GM19328 (cell line): ENCODE data around the gene C9orf72.

Source experiments
- ATAC-seq: cut with Tn5 transposase; IDR thresholded peaks from one replicate; pipeline ENCODE4 v1.9.1; 2021; ENCODE audit warnings: mild to moderate bottlenecking, moderate library complexity; ENCODE audit not compliant: unreplicated experiment

C9orf72 gene

DNA sequence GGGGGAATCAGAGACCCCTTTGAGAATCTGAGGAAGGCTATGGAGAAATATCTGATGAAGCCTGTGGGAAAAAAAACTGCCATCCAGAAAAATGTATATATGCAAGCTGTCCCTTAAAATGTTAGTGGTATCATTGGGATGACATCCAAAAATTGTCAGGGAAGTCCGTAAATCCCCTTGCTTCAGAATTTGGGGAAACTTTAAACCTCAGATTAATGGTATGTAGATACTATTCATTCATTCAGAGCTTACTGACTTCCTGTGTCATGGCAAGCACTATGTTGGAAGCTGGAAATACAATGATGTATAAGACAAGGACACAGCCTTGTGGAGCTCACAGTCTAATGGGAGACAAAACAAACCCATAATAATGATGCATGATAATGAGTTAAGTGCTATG lies 32.8 kb downstream of the C9orf72 start:
- ATAC-seq, result no peak

DNA sequence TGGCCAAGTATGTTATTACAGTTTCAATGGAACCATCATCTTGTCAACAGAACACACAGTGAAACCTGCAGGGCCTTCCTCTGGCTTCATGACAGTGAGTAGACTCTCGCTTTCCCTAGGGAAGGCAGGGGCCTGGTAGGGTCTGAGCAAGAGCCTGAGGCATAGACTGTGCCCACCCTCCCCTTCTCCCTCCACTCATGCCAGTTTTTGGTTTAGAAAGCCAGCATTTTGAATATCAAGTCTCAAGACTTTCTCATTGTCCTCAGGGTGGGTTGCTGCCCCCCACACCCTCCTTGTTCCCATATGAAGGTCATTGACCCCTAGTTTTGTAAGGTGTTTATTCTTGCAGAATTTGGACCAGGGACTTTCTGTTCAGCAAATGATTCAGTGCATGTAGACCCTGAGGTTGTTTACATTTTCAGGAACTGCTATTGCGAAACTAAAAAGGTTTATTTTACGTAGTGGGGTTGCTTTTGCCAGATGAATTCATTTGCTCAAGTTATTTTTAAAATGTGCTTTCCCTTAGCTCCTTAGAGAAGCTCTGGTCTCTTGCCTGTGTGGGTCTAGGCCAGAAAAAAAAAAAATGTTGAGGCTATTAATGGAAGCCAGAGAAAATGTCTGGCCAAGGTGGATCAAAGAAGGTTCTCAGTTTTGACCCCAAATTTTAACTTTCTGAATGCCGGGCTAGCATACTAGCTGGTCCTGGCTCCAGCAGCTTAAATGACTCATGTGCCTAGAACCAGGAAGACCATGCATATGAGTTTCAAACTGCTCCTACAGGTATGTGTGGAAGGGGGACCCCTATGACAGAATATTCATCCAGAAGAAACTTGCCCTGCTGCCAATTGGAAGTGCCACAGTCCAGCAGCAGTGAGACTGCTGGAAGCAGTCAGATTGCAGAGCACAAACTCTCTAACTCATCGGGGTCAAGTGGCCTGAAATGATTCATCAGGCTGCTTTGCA lies 33.5 kb downstream of the C9orf72 start:
- no peak for ATAC-seq

DNA sequence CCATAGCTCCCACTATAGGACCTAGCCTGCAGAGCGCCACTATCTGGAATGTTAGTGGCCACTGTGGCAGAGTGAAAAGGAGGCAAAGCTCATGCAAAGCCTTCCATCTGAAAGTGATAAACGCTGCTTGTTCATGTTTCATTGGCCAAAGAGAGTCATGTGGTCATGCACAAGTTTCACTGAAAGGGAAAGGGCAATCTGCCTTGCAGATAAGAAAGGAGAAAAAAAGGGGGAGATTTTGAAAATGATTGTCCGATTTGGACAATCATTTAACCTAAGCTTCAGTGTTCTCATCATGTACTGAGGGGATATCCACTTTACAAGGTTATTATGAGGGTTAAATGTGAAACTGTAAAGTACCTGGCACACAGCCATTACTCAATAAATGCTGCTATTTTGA lies 34.6 kb downstream of the C9orf72 start:
- no peak for ATAC-seq

DNA sequence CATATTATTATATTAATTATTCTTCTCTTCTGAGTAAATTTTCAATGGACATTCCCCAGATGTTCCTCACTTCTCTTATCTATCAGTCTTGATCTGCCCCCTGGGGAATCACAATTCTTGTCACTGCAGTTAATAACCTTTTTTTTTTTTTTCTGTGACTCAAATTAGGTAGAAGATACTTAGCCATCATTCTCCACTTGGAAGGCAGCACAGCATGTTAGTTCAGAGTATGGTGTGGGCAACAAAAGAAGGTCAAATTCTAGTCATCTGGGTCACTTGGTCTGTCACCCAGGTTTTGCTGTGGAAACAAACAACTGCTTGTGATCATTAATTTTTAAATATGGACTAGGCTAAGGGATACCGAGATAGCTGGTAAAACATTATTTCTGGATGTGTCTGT lies 35.5 kb downstream of the C9orf72 start:
- no peak for ATAC-seq

DNA sequence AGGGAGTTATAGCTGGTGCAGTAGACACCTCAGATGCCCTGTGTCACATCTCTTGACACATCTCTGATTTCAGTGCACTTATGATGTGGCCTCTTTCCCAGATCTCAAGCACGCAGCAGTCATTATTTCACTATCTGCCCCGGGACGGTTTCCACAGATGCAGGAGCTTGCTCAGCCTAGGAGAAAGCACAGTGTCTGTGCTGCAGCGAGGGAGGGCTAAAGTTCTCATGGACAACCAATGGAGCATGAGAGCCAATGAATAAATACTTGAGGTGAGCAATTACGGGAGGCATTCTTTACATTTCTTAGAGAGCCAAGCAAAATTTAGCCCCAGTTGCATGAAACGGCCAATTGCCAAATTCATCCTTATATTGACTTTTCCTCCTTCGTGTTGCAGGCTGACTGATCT lies 36.2 kb downstream of the C9orf72 start:
- ATAC-seq, result no peak

DNA sequence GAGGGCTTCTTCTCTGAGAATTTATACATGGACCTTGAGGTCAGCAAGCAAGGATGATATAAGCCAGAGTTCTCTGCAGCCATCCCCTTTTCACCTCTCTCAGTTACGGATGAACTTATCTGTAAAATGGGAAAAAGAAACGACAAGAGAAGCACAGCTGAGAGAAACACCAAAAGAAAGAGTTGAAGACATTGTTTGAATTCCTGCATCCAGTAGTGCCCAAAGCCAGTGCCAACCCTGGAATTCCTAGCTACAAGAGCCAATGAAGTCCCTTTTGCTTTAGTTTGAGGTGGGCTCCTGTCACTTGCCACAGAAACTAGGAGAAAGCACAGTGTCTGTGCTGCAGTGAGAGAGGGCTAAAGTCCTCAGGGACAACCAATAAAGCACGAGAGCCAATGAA lies 37.1 kb downstream of the C9orf72 start:
- ATAC-seq, result no peak

DNA sequence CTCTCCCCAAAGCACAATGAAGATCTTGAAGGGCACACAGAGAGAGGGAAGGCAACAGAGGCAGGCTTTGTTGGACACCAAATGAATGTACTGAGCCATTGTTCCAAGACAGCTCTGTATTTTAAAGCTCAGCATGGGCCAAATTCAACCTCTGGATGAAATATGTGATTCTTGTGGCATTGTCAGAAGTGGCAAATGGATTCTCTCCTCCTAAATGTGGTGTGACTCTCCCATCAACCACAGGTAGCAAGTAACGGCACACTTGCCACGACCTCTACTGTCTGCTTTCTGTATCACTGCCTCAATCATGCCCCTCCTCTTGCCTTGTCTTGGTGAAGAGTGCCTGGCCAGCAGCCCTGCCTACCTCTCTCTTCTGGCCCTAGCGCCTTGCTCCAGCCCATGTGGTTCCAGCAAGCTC lies 37.6 kb downstream of the C9orf72 start:
- no peak for ATAC-seq

DNA sequence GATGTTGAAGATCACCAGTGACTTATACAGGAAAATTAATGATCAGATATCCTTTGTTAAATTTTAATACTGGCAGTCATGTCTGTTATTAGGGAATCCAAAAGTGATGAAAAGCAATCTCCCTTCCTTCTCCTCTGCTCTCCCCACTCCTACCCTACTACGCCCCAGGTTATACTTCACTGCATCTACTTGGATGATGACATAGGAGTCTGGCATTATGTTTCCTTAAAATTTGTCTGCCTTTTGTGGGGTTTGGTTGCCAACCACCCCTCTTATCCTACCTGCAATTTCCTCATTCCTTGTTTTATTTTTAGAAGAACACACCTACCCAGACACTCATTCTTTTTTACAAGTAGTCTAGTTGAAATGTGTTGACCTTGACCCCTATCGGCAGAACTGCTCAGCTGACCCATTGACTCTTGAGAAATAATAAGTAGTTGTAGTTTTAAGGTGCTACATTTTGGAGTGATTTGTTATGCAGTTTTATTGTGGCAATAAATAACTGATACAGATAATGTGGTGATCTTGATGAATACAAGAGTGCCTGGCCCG lies 38.5 kb downstream of the C9orf72 start:
- ATAC-seq, result no peak

DNA sequence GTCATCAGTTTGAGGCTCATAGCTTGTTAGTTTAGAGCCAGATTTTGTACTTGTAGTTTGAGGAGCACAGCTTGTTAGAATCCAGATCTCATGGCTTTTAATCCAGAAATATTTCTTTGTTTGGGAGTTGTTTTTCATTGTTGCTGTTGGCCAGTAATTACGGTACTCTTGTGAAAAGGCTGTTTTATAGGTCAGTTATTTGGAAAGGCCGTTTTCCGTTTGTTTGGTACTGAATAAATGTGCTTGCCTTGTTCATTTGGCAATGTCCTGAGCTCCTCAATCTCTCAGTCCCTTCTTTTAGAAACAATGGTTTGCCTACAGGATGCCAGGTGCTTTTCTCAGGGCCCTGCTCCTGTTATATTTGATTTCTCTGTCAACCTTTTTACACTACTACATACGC lies 39.1 kb downstream of the C9orf72 start:
- no peak for ATAC-seq

DNA sequence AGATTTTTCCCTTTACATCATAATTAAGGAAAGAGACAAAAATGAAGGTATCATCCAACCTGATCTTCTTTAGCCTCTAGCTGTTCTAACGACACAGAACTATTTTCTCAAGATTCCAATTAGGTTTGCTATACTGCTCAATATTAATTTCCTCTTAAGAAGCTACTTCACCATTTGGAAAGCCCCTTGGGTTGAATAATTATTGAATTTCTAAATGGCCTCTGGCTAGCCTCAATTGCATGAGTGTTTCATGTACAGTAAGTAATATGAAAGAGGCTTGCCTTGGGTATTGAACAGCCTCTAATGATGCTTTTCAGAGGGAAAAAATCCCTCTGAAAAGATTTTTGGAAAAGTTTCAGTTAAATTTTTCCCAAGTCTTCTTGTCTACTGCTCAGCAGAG lies 40.0 kb downstream of the C9orf72 start:
- no peak for ATAC-seq

DNA sequence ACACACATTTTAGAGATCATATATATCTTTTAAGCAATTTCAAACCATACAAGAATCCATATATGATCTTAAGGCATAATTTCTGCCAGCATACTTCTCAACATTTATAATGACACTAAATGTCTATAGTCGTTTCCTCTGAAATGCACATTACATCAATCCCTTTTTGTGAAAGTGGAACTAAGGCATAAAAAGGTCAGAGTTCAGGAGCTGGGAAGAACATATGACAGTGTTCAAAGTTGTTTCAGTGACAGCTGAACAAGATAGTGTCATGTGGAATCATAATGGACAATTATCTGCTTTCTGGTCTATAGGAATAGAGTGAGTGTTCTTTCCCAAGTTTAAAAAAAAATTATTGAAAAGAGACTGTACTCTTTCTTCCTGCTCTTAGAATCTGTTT lies 41.2 kb downstream of the C9orf72 start:
- ATAC-seq, result no peak

DNA sequence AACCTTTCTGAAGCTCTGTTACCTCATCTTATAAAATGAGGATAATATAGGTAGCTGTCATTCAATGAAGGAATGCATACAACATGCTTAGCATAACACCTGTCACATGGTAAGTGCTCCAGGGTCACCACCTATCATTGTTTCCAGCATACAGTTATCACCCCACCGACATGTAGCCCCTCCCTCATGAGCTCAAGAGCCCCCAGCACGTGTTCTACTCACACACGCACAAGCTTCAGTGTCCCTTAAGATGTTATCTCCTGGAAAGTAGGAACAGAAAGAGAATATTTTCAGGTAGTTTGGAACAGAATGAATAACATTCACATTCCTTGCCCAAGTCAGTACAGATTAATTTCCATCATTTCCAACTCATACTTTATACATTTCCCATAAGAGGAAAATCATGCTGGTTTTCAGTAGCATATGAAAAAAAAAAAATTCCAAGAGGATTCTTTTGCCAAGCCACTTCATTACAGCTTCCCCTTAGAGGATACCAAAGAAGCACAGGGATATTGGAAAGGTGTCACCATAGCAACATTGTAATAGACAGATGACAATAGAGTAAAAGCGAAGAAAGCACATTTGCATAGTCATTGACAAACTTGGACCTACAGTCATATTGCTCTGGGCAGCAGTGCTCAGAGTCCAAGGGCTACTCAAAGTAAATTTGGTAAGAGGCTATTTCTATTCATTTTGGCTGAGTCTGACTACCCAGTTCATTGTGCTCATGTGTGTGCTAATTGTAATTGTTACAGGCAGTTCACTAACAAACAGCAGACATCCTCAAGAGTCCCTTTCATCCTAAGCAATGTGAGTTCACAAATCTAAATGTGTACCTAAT lies 42.1 kb downstream of the C9orf72 start:
- ATAC-seq, result no peak

DNA sequence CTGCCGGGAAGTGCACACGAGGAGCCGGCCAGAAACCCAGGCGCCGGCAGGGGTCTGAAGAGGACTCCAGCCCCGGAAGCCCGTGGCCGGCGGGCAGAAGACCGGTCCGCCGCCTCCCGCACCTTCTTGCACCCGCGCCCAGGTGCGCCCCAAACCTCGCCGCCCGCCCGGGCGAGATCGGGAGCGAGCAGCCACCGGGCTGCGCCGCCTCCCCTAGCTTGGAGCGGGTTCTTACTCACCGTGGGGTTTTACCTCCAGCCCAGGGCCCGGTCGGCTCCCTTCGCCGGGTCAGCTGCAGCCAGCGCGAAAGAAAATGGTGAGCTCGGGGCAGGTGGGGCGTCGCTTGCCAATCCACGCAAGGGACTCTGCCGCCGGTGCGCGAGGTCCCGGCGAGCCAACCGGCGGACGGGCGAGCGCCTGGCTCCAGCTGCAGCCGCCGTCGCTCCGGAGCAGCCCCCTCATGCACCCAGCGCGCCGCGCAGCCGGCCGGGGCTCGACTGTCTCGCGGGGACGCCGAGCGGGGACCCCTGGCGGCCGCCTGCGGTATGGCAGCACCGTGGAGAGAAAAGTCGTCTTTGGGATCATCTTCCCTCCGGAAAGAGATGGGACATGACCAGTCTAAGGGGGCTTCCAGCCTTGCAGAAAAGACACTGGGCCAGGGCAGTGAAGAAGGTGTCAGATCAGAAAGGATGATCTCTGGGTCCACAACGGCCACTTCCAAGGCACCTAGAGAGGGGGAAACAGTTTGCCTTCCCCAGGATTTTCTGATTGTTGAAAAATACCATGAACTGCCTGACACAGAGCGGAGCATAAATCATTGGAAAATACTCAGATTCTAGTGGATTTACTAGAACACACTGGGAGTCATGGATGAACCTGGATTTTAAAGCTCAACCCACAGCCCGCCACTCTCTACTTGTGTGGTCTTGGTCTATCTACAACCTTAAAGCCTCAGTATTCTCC lies 43.7 kb downstream of the C9orf72 start, which contains the start of gene MOB3B:
Gene MOB3B, minus strand, starts transcription at position 499 of the 963 bp plus-strand sequence. CDS start 74,264 bp downstream, outside the sequence.
- ATAC-seq, result peak; percentile 65

DNA sequence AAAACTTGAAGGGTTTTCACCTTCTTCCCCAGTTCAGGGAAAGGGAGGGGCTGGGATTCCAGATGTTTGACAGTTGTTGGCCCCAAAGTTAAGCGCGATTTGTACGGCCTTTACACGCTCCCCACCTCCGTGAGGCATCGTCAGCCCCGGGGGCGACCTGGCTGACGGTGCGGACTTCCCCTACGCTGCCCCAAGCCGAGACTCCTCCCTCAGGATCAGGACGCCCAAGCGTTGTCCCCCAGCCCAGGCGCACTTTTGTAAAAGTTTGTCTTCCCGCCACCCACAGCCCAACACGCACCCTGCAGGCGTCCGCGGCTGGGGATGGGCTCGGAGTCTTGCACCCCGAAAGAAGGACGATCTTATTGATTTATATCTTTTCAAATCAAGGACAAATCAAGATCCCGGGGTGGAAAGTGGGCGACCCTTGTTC lies 44.4 kb downstream of the C9orf72 start:
- peak; percentile 36 for ATAC-seq

DNA sequence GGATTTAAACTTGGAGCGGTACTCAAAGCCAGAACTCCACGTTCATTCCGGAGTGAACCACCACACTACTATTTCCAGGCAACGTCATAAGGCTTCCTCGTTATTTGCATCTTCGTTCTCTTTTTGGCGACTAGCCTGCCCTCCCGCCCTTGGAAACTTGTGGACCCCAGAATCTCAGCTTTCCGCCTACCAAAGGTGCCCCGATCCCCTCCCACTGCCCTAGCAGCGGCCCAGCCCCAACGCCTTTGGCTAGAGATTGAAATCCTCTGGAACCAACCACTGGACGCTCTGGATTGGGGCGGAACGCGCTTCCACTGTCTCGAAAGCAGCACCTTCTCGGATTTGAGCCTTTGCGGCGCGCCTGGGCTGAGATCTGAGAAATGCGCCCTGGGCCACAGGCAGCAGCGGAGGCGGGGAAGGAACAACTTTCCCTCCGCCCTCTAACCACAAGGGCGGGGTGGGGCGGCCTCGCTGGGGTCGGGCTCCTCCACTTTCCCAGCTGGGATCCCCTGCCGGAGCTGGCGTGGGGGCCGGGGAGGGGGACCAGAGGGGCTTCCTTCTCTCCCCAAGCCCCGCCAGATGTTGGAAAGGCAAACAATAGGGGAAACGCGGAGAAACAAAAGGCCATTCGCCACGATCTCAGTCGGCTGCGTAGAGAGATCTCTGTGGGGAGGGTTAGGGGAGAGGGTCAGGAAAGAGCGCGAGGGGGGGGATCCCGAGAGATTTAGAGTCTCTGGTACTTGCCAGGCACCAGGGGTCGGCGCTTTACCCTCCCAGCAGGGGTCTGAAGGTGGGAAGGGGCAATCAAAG lies 45.0 kb downstream of the C9orf72 start:
- peak; percentile 53 for ATAC-seq

DNA sequence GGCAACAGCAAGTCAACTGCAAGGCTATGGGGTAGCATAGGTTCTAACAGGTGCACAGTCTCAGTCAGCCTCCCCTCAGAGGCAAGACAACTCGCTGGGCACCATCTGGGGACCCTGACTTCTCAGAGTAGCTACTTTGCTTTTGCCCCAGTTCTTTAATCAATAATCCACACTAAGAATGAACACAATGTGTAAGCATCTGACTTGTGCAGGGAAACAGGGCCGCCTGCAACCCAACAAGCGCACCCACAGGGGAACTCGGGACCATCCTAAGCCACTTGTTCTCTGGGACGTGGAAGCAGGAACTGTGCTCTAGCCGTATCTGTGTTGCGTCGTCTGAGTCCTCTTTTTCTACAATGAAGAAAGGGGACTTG lies 45.6 kb downstream of the C9orf72 start:
- no peak for ATAC-seq

DNA sequence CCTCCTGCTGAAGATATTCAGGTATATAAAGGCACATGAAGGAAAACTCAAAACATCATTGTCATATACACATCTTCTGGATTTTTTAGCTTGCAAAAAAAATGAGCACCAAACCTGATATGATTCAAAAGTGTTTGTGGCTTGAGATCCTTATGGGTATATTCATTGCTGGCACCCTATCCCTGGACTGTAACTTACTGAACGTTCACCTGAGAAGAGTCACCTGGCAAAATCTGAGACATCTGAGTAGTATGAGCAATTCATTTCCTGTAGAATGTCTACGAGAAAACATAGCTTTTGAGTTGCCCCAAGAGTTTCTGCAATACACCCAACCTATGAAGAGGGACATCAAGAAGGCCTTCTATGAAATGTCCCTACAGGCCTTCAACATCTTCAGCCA lies 49.0 kb downstream of the C9orf72 start, which contains the start of gene IFNK:
Gene IFNK, plus strand, starts transcription at position 55 of the 400 bp plus-strand sequence. Its CDS starts 47 bp downstream, at position 102.
- no peak for ATAC-seq

DNA sequence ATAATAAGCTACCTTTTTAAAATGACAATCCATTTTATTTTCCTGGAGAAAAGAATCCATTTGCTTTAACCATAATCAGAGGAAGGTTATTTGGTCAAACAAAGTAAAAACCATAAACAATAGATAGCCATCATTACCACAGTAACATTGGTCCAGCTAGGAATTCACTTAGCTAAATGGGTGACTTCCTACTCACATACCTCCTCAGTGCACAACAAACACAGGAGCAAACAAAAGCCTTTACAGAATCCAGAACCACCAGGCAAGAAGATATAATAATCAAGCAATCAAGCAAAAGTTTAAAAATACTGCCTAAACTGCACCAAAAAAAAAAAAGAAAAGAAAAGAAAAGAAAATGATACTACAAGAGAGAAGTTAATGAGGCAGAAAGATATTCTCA lies 50.1 kb downstream of the C9orf72 start:
- no peak for ATAC-seq

DNA sequence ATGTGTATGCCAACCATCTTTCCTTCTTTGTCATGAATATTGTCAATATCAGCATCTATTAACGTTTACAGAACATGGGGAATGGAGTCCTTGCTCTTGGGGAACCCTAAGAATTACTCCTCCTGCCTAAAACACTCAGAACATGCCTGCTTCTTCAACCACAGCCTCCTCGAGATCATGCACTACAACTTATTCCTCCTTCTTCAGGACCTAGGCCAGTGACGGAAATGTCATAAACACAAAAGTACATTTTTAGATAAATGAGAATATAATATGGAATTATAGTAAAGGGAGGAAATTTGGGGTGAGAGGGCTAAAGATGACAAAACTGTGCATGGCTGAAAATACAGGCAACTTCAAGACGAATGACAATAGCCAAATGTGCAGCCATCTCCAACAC lies 52.3 kb downstream of the C9orf72 start:
- no peak for ATAC-seq
